GM21717 (cell line): Measurements from ENCODE around the gene ZNF724.
"Not testable (repeated sequence)": the region's sequence is repeated elsewhere in the genome, so short reads cannot be mapped to it uniquely, and the experiment has no call there.

Experiments used
- ATAC-seq: cut with Tn5 transposase; IDR thresholded peaks from one replicate; pipeline ENCODE4 v1.9.1; 2021; ENCODE audit warnings: mild to moderate bottlenecking, moderate library complexity; ENCODE audit not compliant: unreplicated experiment

ZNF724 gene

GRCh38 chr19:23253256-23253655, 3.1 kb upstream of the ZNF724 start:
- not testable (repeated sequence) for ATAC-seq

GRCh38 chr19:23241419-23241818, 8.8 kb downstream of the ZNF724 start:
- no peak for ATAC-seq

GRCh38 chr19:23222998-23223652, 27.1 kb downstream of the ZNF724 start:
- no peak for ATAC-seq

GRCh38 chr19:23203841-23204344, 46.3 kb downstream of the ZNF724 start:
- no peak for ATAC-seq

GRCh38 chr19:23190341-23190740, 59.9 kb downstream of the ZNF724 start:
- ATAC-seq, result no peak

- no peak for ATAC-seq
Observed at GRCh38 chr19:23183251-23183650, 66.9 kb downstream of the ZNF724 start.
